Activated T-helper 2 cell treated with anti-CD3 and anti-CD28 coated beads, Interferon-gamma antibody, Interleukin-2, Interleukin-4, amounts not matched to agents 10 μg/mL and 5 μg/mL and 100 μg/mL, durations not matched to agents 14 hours and 24 hours and 36 hours (primary cell): ENCODE data around the gene LCE2A. TPM values are rescaled to one million over a fixed set of nuclear protein-coding genes. Genes with fewer than 3 reads are reported as not detected.
"Not testable (repeated sequence)": the region's sequence is repeated elsewhere in the genome, so short reads cannot be mapped to it uniquely, and the experiment has no call there.

ENCODE experiments used
- DNase-seq: peaks from one replicate; pipeline ENCODE4 v3.0.0; 2021; ENCODE audit warnings: low spot score
- H3K27ac Mint-ChIP-seq: one replicate; pipeline ENCODE4 v1.8.0; 2021; ENCODE audit warnings: mixed read lengths
- H3K27me3 Mint-ChIP-seq: one replicate; pipeline ENCODE4 v1.8.0; 2021; ENCODE audit warnings: low read depth, mixed read lengths
- H3K36me3 Mint-ChIP-seq: one replicate; pipeline ENCODE4 v1.8.0; 2021; ENCODE audit warnings: low read depth, mixed read lengths
- H3K4me1 Mint-ChIP-seq: one replicate; pipeline ENCODE4 v1.8.0; 2021; ENCODE audit warnings: low read depth, mixed read lengths
- H3K4me3 Mint-ChIP-seq: one replicate; pipeline ENCODE4 v1.8.0; 2021; ENCODE audit warnings: low read depth, mild to moderate bottlenecking, moderate library complexity, mixed read lengths
- H3K9me3 Mint-ChIP-seq: one replicate; pipeline ENCODE4 v1.8.0; 2021; ENCODE audit warnings: mixed read lengths
- intact Hi-C: fragments of 100-400 bp; cut with micrococcal nuclease; formaldehyde crosslinking; loops from one replicate; pipeline ENCODE4 v1.15.1; 2023
- total RNA-seq: library from RNA; stranded (reverse); gene quantifications from 2 replicates; pipeline ENCODE4 v1.2.3, GENCODE V29; 2022

The LCE2A gene, protein sequence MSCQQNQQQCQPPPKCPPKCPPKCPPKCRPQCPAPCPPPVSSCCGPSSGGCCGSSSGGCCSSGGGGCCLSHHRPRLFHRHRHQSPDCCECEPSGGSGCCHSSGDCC
- total RNA-seq, result not detected in 2 replicates

DNA sequence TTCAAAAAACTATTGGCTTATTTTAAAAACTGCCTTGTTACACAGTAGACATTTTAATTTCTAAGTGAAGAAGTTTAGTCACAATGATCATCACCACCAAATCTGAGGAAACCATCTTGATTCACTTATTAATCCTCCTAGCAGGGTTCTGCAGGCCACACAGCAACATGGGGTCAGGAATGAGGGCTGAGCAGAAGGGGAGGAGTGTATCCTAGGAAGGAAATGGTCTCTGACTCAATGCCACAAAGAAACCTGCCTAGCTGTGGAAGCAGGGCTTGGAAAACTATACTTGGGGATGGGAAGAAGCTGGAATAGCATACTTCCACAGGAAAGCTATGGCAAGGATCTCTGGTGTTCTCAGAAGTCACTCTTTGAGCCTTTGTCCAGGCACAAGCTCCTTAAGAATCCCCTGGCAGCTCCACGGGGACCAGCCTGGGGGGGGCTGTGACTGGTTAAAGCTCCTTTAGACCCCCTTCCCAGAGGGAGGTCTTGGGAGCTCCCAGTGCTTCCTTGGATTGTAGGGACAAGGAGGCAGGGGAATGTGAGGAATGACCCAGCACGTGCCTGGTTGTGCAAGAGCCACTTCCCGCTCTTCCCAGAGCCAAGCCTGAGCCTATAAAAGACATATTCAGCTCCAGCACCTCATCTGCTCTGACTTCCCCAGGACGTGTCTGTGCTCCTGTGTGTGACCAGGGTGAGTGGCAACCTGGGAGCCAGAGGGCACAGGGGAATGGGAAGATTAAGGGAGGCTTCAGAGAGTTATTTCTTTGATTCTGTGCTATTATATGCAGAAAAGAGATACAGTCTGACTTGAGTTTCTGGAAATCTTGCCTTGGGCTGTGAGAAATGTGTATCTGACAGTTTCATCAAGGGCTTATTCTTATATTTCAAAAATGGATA, at the start of gene LCE2A:
LCE2A (plus strand) TSS at position 645 of the 900 bp plus-strand sequence. CDS start 557 bp downstream, outside the sequence.
- no peaks in the 10 kb centered on the region for H3K36me3 Mint-ChIP-seq
- no peaks in the 10 kb centered on the region for H3K9me3 Mint-ChIP-seq
- no peak for DNase-seq

DNA sequence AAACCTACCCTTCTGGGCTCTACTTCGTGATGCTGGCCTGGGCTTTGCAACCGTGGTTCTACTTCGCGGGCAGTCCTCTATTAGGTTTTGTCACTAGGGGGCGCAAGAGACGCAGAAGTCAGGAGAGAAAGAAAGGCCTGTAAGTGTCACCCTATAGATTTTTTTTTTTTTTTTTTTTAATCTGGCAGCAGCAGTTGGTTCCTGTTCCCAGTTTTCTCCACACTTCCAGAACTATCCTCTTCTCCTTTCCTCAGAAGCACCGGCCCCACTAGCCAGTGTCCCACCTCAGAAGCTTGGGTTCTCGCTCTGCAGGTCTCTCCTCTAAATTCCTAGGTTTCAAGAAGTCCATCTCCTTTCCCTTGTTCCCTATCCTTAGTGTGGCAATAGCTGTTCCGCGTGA, 44.0 kb upstream of the LCE2A start:
- H3K27me3 Mint-ChIP-seq, result peaks cover 13% of the 10 kb centered on the region
- DNase-seq, result peak; percentile 35
- H3K27ac Mint-ChIP-seq, result no peak overlapping the region
- no peak overlapping the region for H3K4me3 Mint-ChIP-seq
- no peaks in the 10 kb centered on the region for H3K36me3 Mint-ChIP-seq
- intact Hi-C loops, result loop anchor here (10.0 kb wide), 1 partner anchor 571 kb away; no protein-coding TSS in a partner anchor
- no peaks in the 10 kb centered on the region for H3K9me3 Mint-ChIP-seq
- peaks cover 2% of the 10 kb centered on the region for H3K4me1 Mint-ChIP-seq

More for the DNA sequence above, at the start of gene LCE2A:
- H3K27ac Mint-ChIP-seq, result no peak within 1 kb of the TSS
- intact Hi-C loops, result no loop called here
- H3K4me3 Mint-ChIP-seq, result no peak within 1 kb of the TSS
- H3K27me3 Mint-ChIP-seq, result no peaks in the 10 kb centered on the region
- H3K4me1 Mint-ChIP-seq, result no peaks in the 10 kb centered on the region

- Mint-ChIP-seq H3K4me3 (no peak overlapping the region), H3K9me3 (no peaks in the 10 kb centered on the region), H3K27ac (no peak overlapping the region), H3K36me3 (no peaks in the 10 kb centered on the region), H3K27me3 (peaks cover 10% of the 10 kb centered on the region), H3K4me1 (peaks cover 2% of the 10 kb centered on the region)
- intact Hi-C loops, result loop anchor here (10.0 kb wide), 1 partner anchor 568 kb away; no protein-coding TSS in a partner anchor
- no peak for DNase-seq
Measured at GRCh38 chr1:152656459-152656858, 41.7 kb upstream of the LCE2A start.

- no peak overlapping the region for H3K4me3 Mint-ChIP-seq
- H3K9me3 Mint-ChIP-seq, result no peaks in the 10 kb centered on the region
- intact Hi-C loops, result loop anchor here (10.0 kb wide), 1 partner anchor 567 kb away; no protein-coding TSS in a partner anchor
Measured at GRCh38 chr1:152657677-152658076, 40.5 kb upstream of the LCE2A start.

GRCh38 chr1:152658649-152659048, 39.5 kb upstream of the LCE2A start:
- H3K36me3 Mint-ChIP-seq, result no peaks in the 10 kb centered on the region
- peaks cover 2% of the 10 kb centered on the region for H3K4me1 Mint-ChIP-seq
- no peaks in the 10 kb centered on the region for H3K9me3 Mint-ChIP-seq
- no peak overlapping the region for H3K4me3 Mint-ChIP-seq
- DNase-seq, result no peak
- H3K27ac Mint-ChIP-seq, result no peak overlapping the region
- H3K27me3 Mint-ChIP-seq, result peaks cover 7% of the 10 kb centered on the region
- intact Hi-C loops, result loop anchor here (10.0 kb wide), 1 partner anchor 566 kb away; no protein-coding TSS in a partner anchor

More at GRCh38 chr1:152657677-152658076, 40.5 kb upstream of the LCE2A start:
- H3K27ac Mint-ChIP-seq, result no peak overlapping the region
- H3K27me3 Mint-ChIP-seq, result peaks cover 9% of the 10 kb centered on the region
- no peak for DNase-seq
- peaks cover 2% of the 10 kb centered on the region for H3K4me1 Mint-ChIP-seq
- no peaks in the 10 kb centered on the region for H3K36me3 Mint-ChIP-seq

GRCh38 chr1:152663098-152663497, 35.0 kb upstream of the LCE2A start, which contains the start of gene LCE2D:
Gene LCE2D (plus strand): TSS chr1:152663380. CDS start chr1:152664106, 726 bp downstream.
- Mint-ChIP-seq H3K4me1 (no peaks in the 10 kb centered on the region), H3K27ac (no peak within 1 kb of the TSS), H3K27me3 (peaks cover 3% of the 10 kb centered on the region), H3K36me3 (no peaks in the 10 kb centered on the region), H3K9me3 (no peaks in the 10 kb centered on the region), H3K4me3 (no peak within 1 kb of the TSS)
- intact Hi-C loops, result no loop called here
- no peak for DNase-seq

DNA sequence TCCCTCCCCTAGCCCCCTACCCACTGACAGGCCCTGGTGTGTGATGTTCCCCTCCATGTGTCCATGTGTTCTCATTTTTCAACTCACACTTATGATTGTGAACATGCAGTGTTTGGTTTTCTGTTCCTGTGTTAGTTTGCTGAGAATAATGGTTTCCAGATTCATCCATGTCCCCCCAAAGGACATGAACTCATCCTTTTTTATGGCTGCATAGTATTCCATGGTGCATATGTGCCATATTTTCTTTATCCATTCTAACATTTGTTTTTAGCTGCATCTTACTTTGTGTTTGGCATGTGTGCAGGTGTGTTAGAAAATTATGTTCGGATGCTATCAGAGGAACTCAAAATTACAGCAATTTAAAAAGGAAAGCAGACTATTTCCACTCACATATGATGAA, 32.0 kb upstream of the LCE2A start:
- H3K9me3 Mint-ChIP-seq, DNase-seq, H3K4me1 Mint-ChIP-seq, H3K27ac Mint-ChIP-seq, H3K36me3 Mint-ChIP-seq, H3K4me3 Mint-ChIP-seq, intact Hi-C loops, H3K27me3 Mint-ChIP-seq: not testable (repeated sequence)

DNA sequence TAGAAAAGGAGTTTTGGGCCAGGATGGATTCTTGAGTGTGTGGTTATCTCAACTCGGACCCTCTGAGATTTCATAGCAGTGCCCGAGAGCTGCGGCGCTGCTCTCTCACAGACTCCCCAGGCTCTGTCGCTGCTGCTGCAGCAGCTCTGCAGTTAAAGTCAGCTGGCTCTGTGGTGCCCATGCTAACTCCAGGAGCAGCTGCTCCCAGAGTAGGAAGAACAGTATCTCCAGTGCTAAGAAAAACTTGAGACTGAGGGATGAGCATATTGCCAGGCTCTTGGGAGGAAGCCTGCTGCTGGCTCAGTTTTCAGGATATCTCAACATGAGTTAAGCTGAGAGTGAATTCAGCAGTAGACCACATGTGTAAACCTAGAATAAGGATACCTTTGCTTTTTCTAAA, 30.5 kb upstream of the LCE2A start:
- intact Hi-C loops, result no loop called here
- no peak for DNase-seq
- Mint-ChIP-seq H3K4me1 (no peaks in the 10 kb centered on the region), H3K36me3 (no peaks in the 10 kb centered on the region), H3K27me3 (peaks cover 3% of the 10 kb centered on the region), H3K27ac (no peak overlapping the region), H3K4me3 (no peak overlapping the region), H3K9me3 (no peaks in the 10 kb centered on the region)

DNA sequence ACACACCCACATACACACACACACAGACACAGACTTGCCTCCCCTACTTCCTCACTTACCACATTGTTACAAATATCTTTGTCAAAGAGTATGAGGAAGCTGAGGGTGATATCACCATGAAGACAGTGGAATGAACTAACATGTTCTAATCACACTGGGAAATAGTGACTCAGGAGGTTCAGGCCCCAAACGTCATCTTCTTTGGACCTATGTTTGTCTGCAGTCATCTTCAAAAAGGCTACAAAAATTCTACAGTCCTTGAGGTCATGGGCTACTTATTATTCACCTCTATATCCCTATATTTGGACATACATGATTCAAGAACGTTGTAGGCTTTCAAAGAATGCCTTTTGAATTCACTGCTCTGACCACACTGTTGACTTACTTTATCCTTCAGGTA, 25.1 kb upstream of the LCE2A start:
- Mint-ChIP-seq H3K36me3 (no peaks in the 10 kb centered on the region), H3K4me3 (no peak overlapping the region), H3K27ac (no peak overlapping the region), H3K4me1 (no peaks in the 10 kb centered on the region), H3K27me3 (peaks cover 4% of the 10 kb centered on the region), H3K9me3 (no peaks in the 10 kb centered on the region)
- intact Hi-C loops, result no loop called here
- no peak for DNase-seq

DNA sequence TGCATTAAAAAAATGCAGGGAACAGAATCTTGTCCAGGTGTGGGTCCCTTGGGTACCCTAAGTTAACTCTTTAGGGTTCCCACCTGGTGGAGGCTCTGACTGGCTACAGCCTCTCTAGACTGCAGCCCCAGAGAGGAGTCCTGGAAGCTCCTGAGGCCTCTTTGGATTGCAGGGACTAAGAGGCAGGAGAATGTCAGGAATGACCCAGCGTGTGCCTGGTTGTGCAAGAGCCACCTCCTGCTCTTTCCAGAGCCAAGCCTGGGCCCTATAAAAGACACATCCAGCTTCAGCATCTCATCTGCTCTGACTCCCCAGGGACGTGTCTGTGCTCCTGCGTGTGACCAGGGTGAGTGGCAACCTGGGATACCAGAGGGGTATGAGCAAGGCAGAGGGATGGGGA, 23.2 kb upstream of the LCE2A start, which contains the start of gene LCE2C:
LCE2C (plus strand) TSS at position 297 of the 400 bp plus-strand sequence. CDS start 737 bp downstream, outside the sequence.
- intact Hi-C loops, H3K36me3 Mint-ChIP-seq, H3K27ac Mint-ChIP-seq, H3K4me3 Mint-ChIP-seq, H3K27me3 Mint-ChIP-seq, H3K9me3 Mint-ChIP-seq, H3K4me1 Mint-ChIP-seq, DNase-seq: not testable (repeated sequence)

DNA sequence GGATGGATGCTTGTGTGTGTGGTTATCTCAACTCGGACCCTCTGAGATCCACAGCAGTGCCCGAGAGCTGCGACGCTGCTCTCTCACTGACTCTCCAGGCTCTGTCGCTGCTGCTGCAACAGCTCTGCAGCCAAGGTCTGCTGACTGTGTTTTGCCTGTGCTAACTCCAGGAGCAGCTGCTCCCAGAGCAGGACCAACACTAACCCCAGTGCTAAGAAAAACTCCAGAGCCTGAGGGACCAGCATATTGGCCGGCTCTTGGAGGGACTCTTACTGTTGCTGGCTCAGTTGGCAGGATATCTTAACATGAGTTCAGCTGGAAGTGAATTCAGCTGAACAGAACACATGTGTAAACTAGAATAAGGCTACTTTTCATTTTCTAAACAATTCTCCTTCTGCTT, 18.7 kb upstream of the LCE2A start:
- intact Hi-C loops, result no loop called here
- Mint-ChIP-seq H3K4me1 (no peaks in the 10 kb centered on the region), H3K9me3 (no peaks in the 10 kb centered on the region), H3K4me3 (no peak overlapping the region), H3K36me3 (no peaks in the 10 kb centered on the region), H3K27me3 (peaks cover 7% of the 10 kb centered on the region), H3K27ac (no peak overlapping the region)
- no peak for DNase-seq

- Mint-ChIP-seq H3K27ac (no peak overlapping the region), H3K9me3 (no peaks in the 10 kb centered on the region), H3K36me3 (no peaks in the 10 kb centered on the region), H3K4me1 (no peaks in the 10 kb centered on the region), H3K4me3 (no peak overlapping the region), H3K27me3 (peaks cover 7% of the 10 kb centered on the region)
- no peak for DNase-seq
- intact Hi-C loops, result no loop called here
Measured at GRCh38 chr1:152681616-152682015, 16.5 kb upstream of the LCE2A start.

GRCh38 chr1:152683846-152684245, 14.3 kb upstream of the LCE2A start:
- intact Hi-C loops, result no loop called here
- H3K27me3 Mint-ChIP-seq, result peaks cover 6% of the 10 kb centered on the region
- no peaks in the 10 kb centered on the region for H3K4me1 Mint-ChIP-seq
- H3K27ac Mint-ChIP-seq, result no peak overlapping the region
- H3K4me3 Mint-ChIP-seq, result no peak overlapping the region
- no peak for DNase-seq
- no peaks in the 10 kb centered on the region for H3K36me3 Mint-ChIP-seq
- H3K9me3 Mint-ChIP-seq, result no peaks in the 10 kb centered on the region
